Keratinocyte (primary cell): ENCODE results near the gene THAP6. TPM values are rescaled to one million over a fixed set of nuclear protein-coding genes. Genes with fewer than 3 reads are reported as not detected.

Experiments used
- DNase-seq: peaks from one replicate; pipeline ENCODE4 v3.0.0-alpha.2; 2011; ENCODE audit warnings: low read depth, missing footprints, low spot score
- FAIRE-seq: peaks from 2 replicates; lab custom pipeline; 2011; peaks lifted over from hg19 to GRCh38; lab: Jason Lieb, UNC
- H2AFZ ChIP-seq: 2 replicates; pipeline ENCODE4 v1.6.0; 2012; ENCODE audit warnings: low read length, control low read depth, inconsistent platforms; ENCODE audit not compliant: control insufficient read depth
- H3K27ac ChIP-seq: 2 replicates; pipeline ENCODE4 v1.5.1; 2011; ENCODE audit warnings: low read length; ENCODE audit not compliant: control insufficient read depth, insufficient read depth
- H3K27me3 ChIP-seq: 3 replicates; pipeline ENCODE4 v1.6.0; 2011; ENCODE audit warnings: low read length; ENCODE audit not compliant: control insufficient read depth, insufficient read depth; ENCODE audit errors: extremely low read depth
- H3K36me3 ChIP-seq, 2 experiments: 2 replicates in 1 of 2; 3 replicates in 1 of 2; pipeline ENCODE4 v1.5.1; 2011; ENCODE audit warnings: low read length in 2 of 2, mild to moderate bottlenecking in 1 of 2; ENCODE audit not compliant: control insufficient read depth in 2 of 2, insufficient read depth in 2 of 2; ENCODE audit errors: extremely low read depth in 1 of 2
- H3K4me1 ChIP-seq: 3 replicates; pipeline ENCODE4 v1.5.1; 2011; ENCODE audit warnings: low read length; ENCODE audit not compliant: control insufficient read depth, insufficient read depth; ENCODE audit errors: extremely low read depth
- H3K4me2 ChIP-seq: 3 replicates; pipeline ENCODE4 v1.6.0; 2011; ENCODE audit warnings: low read depth, low read length; ENCODE audit not compliant: control insufficient read depth, insufficient read depth; ENCODE audit errors: extremely low read depth
- H3K4me3 ChIP-seq, 3 experiments: fragments of 200-600 bp in 1 of 3; sonication (generic) in 1 of 3; 2 replicates in 2 of 3; 3 replicates in 1 of 3; pipeline ENCODE4 v1.5.1; 2011 to 2016; ENCODE audit warnings: low read length in 3 of 3, mild to moderate bottlenecking in 3 of 3, control low read depth in 2 of 3, inconsistent platforms in 1 of 3, low read depth in 1 of 3, mixed read lengths in 1 of 3, mixed run types in 1 of 3, moderate library complexity in 1 of 3; ENCODE audit not compliant: control insufficient read depth in 2 of 3, insufficient read depth in 2 of 3; ENCODE audit errors: extremely low read depth in 1 of 3
- H3K79me2 ChIP-seq: 2 replicates; pipeline ENCODE4 v1.6.0; 2012; ENCODE audit warnings: low read length; ENCODE audit not compliant: control insufficient read depth, insufficient read depth
- H3K9ac ChIP-seq: 3 replicates; pipeline ENCODE4 v1.6.0; 2011; ENCODE audit warnings: low read length; ENCODE audit not compliant: control insufficient read depth, insufficient read depth; ENCODE audit errors: extremely low read depth
- H3K9me1 ChIP-seq: 3 replicates; pipeline ENCODE4 v1.6.0; 2011; ENCODE audit warnings: low read length; ENCODE audit not compliant: control insufficient read depth, insufficient read depth; ENCODE audit errors: extremely low read depth
- H3K9me3 ChIP-seq: 2 replicates; pipeline ENCODE4 v1.5.1; 2012; ENCODE audit warnings: low read depth, low read length; ENCODE audit not compliant: control insufficient read depth
- H4K20me1 ChIP-seq: 3 replicates; pipeline ENCODE4 v1.6.0; 2011; ENCODE audit warnings: low read length; ENCODE audit not compliant: control insufficient read depth, insufficient read depth; ENCODE audit errors: extremely low read depth
- CTCF ChIP-seq, 3 experiments: IDR thresholded peaks in 1 of 3; conservative IDR thresholded peaks in 1 of 3; optimal IDR thresholded peaks in 1 of 3; 2 replicates in 2 of 3; 3 replicates in 1 of 3; pipeline versions ENCODE3 to v1.5.1; 2011; ENCODE audit warnings: low read length in 3 of 3, mild to moderate bottlenecking in 3 of 3, moderate library complexity in 2 of 3, control low read depth in 1 of 3, inconsistent platforms in 1 of 3; ENCODE audit not compliant: insufficient read depth in 2 of 3; ENCODE audit errors: extremely low read depth in 1 of 3
- EZH2 ChIP-seq: IDR thresholded peaks from one replicate; pipeline ENCODE4 v1.6.1; 2012; ENCODE audit warnings: inconsistent platforms, mild to moderate bottlenecking, low read length, moderate library complexity
- dilution Hi-C: fragments of 300-500 bp; cut with MboI; formaldehyde crosslinking; loops from one replicate; pipeline ENCODE4 v1.7.0; 2020; ENCODE audit warnings: low sequenced_read_pairs; ENCODE audit not compliant: extremely low pct_ligation_motif_present
- polyA plus RNA-seq, 5 experiments: library from polyadenylated mRNA; depleted of rRNA in 3 of 5; stranded (reverse) in 3 of 5; stranded (forward) in 1 of 5; unstranded in 1 of 5; fragments of >200 nt; gene quantifications; 1 replicate in 1 of 5; 2 replicates in 3 of 5; 3 replicates in 1 of 5; pipeline versions ENCODE4 v1.2.1 to v1.2.3, GENCODE V29; 2011 to 2012; ENCODE audit warnings: missing spikeins in 2 of 5, low read depth in 1 of 5, low replicate concordance in 1 of 5

THAP6 gene
- polyA plus RNA-seq, 1 donor (not counting 4 experiments of a cell fraction or from before 2014, with no cell fraction given): 11.9 TPM

- H3K9me3 ChIP-seq: no peaks in the 10 kb centered on the region
- H2AFZ ChIP-seq: no peak overlapping the region
- no peaks in the 10 kb centered on the region for H4K20me1 ChIP-seq
- no peak overlapping the region for H3K27ac ChIP-seq
- no peak overlapping the region for H3K4me2 ChIP-seq
- dilution Hi-C loops: no loop called here
- H3K9me1 ChIP-seq: no peaks in the 10 kb centered on the region
- no peaks in the 10 kb centered on the region for H3K27me3 ChIP-seq
- no peak overlapping the region for H3K9ac ChIP-seq
- H3K4me1 ChIP-seq: peaks cover 11% of the 10 kb centered on the region
- TF ChIP-seq CTCF (optimal IDR thresholded peaks at IDR 0.05 in 1 of 3, IDR thresholded peaks at IDR 0.05 in 1 of 3, conservative IDR thresholded peaks at IDR 0.05 in 1 of 3; ENCODE audit: extremely low read depth in 1 of 3, insufficient read depth in 2 of 3, low read length in 3 of 3) (no peak), EZH2 (no peak)
- DNase-seq (no peak), FAIRE-seq (no peak)
- no peak overlapping the region for H3K4me3 ChIP-seq
- no peaks in the 10 kb centered on the region for H3K79me2 ChIP-seq
- H3K36me3 ChIP-seq: no peaks in the 10 kb centered on the region
Observed at GRCh38 chr4:75547647-75548387, 33.5 kb downstream of the THAP6 start.

- Histone ChIP-seq H3K27me3 (no peaks in the 10 kb centered on the region), H3K79me2 (no peaks in the 10 kb centered on the region), H3K9me1 (no peaks in the 10 kb centered on the region), H4K20me1 (no peaks in the 10 kb centered on the region), H2AFZ (no peak overlapping the region), H3K4me3 (no peak overlapping the region), H3K4me1 (no peaks in the 10 kb centered on the region), H3K27ac (no peak overlapping the region), H3K9ac (no peak overlapping the region), H3K9me3 (no peaks in the 10 kb centered on the region), H3K4me2 (no peak overlapping the region), H3K36me3 (no peaks in the 10 kb centered on the region)
- FAIRE-seq (no peak), DNase-seq (no peak)
- TF ChIP-seq CTCF (optimal IDR thresholded peaks at IDR 0.05 in 1 of 3, IDR thresholded peaks at IDR 0.05 in 1 of 3, conservative IDR thresholded peaks at IDR 0.05 in 1 of 3; ENCODE audit: extremely low read depth in 1 of 3, insufficient read depth in 2 of 3, low read length in 3 of 3): no peak
- TF ChIP-seq EZH2: no peak
- dilution Hi-C loops: no loop called here
Observed at GRCh38 chr4:75549019-75549418, 34.7 kb downstream of the THAP6 start.
